WERI-Rb-1 (cell line): ENCODE measurements around the gene CAMTA1.

Experiments
- DNase-seq: peaks from one replicate; pipeline ENCODE4 v3.0.0-alpha.2; 2020
- H3K27ac ChIP-seq: fragments of 250-450 bp; sonication (Bioruptor Pico); 2 replicates; pipeline ENCODE4 v1.5.1; 2020; ENCODE audit warnings: mild to moderate bottlenecking, moderate library complexity
- H3K27me3 ChIP-seq: fragments of 250-450 bp; sonication (Bioruptor Pico); 2 replicates; pipeline ENCODE4 v1.5.1; 2021; ENCODE audit warnings: mild to moderate bottlenecking, low read depth, moderate library complexity; ENCODE audit not compliant: insufficient read depth, severe bottlenecking
- H3K36me3 ChIP-seq: fragments of 250-450 bp; sonication (Bioruptor Pico); 2 replicates; pipeline ENCODE4 v1.5.1; 2020; ENCODE audit warnings: mild to moderate bottlenecking, moderate library complexity
- H3K4me3 ChIP-seq: 2 replicates; pipeline ENCODE4 v1.5.1; 2011; ENCODE audit warnings: low read depth, mild to moderate bottlenecking, control low read depth, low read length
- H3K9me3 ChIP-seq: fragments of 250-450 bp; sonication (Bioruptor Pico); 2 replicates; pipeline ENCODE4 v1.5.1; 2021; ENCODE audit warnings: mild to moderate bottlenecking, moderate library complexity; ENCODE audit not compliant: severe bottlenecking
- CTCF ChIP-seq: IDR thresholded peaks from 2 replicates; pipeline ENCODE4 v1.5.1; 2011; ENCODE audit warnings: low read depth, mild to moderate bottlenecking, control low read depth, inconsistent platforms, low read length

Gene CAMTA1

GRCh38 chr1:6893388-6893787 is 108.1 kb downstream of the CAMTA1 start:
- Histone ChIP-seq H3K27ac (peak overlapping the region; percentile 26), H3K36me3 (no peaks in the 10 kb centered on the region), H3K27me3 (no peaks in the 10 kb centered on the region), H3K4me3 (no peak overlapping the region), H3K9me3 (no peaks in the 10 kb centered on the region)
- DNase-seq = no peak
- no peak for TF ChIP-seq CTCF

- peak; percentile 76 for DNase-seq
- Histone ChIP-seq H3K4me3 (no peak overlapping the region), H3K27me3 (no peaks in the 10 kb centered on the region), H3K36me3 (no peaks in the 10 kb centered on the region; the same call in 1 of the 2 replicates), H3K27ac (peak overlapping the region; percentile 49), H3K9me3 (no peaks in the 10 kb centered on the region)
- TF ChIP-seq CTCF = no peak
These were observed 111.9 kb downstream of the CAMTA1 start for GRCh38 chr1:6897138-6897537.

GRCh38 chr1:6898974-6899539 is 113.8 kb downstream of the CAMTA1 start:
- Histone ChIP-seq H3K27me3 (no peaks in the 10 kb centered on the region), H3K27ac (no peak overlapping the region), H3K36me3 (no peaks in the 10 kb centered on the region; the same call in 1 of the 2 replicates), H3K4me3 (no peak overlapping the region), H3K9me3 (no peaks in the 10 kb centered on the region)
- no peak for TF ChIP-seq CTCF
- no peak for DNase-seq

DNA sequence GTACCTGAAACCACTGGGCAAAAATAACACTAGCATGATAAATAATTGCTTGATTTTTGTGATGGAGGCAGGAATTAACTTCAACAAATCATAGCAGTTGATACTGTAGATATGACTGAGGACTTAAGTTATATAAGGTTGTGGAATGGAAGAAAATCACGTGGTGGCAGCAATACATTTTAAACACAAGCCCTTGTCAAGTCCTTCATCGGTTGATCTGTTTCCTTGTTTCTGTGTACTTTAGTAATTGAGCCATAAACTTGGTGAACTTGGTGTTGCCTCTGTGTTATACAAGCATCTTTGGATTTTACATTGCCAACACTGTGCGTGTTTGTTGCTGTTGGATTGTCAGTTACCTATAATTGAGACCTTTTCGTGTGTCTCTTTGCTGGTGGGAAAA is 114.4 kb downstream of the CAMTA1 start:
- no peak for DNase-seq
- no peak overlapping the region for H3K4me3 ChIP-seq
- TF ChIP-seq CTCF = no peak
- no peaks in the 10 kb centered on the region for H3K27me3 ChIP-seq
- H3K36me3 ChIP-seq = no peaks in the 10 kb centered on the region; the same call in 1 of the 2 replicates
- H3K27ac ChIP-seq = no peak overlapping the region
- H3K9me3 ChIP-seq = no peaks in the 10 kb centered on the region

DNA sequence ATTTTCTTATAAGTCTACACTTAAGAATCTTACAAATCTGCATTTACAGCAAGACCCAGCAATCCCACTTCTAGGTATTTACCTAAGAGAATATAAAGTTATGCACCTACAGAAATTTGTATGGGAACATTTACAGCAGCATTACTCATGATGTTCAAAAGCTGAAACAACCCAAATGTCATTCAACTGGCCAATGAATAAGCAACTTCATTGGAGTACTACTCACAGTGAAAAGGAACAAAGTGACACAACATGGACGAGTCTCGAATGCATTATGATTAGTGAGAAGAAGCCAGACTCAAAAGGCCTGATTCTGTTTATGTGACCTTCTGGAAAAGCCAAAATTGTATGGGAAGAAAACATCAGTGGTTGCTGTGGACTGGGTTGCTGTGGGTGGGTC is 116.9 kb downstream of the CAMTA1 start:
- no peak for DNase-seq
- no peaks in the 10 kb centered on the region; the same call in 1 of the 2 replicates for H3K36me3 ChIP-seq
- TF ChIP-seq CTCF = no peak
- H3K4me3 ChIP-seq = no peak overlapping the region
- H3K9me3 ChIP-seq = no peaks in the 10 kb centered on the region
- no peak overlapping the region for H3K27ac ChIP-seq
- no peaks in the 10 kb centered on the region for H3K27me3 ChIP-seq
